Stimulated activated CD4-positive, alpha-beta T cell treated with anti-CD3 and anti-CD28 coated beads, TNF-alpha, amount 100 ng/mL, for 24 hours (primary cell): ENCODE data around the gene UBP1.
"Not testable (repeated sequence)": the region's sequence is repeated elsewhere in the genome, so short reads cannot be mapped to it uniquely, and the experiment has no call there.

Source experiments
- DNase-seq, 3 experiments: peaks; one replicate each; pipeline ENCODE4 v3.0.0-alpha.2; 2020; ENCODE audit warnings: low read depth in 3 of 3

Gene UBP1

DNA sequence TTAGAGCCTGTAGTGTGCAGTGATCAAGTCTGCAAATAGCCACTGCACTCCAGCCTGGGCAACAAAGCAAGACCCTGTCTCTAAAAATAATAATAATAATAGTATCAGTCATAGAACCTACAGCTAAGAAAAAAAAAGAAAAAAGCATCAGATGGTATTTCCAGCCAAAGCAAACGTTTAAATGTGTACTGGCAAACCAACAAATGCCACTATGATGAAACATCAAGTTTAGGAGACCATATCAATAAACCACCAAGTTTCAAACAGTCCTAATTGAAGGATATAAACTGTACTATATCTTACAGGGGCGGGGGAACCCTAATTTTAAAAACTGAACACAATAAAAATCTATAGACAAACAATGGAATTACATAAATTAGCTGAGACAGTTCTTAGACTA is 6.4 kb downstream of the UBP1 start:
- no peak for DNase-seq

DNA sequence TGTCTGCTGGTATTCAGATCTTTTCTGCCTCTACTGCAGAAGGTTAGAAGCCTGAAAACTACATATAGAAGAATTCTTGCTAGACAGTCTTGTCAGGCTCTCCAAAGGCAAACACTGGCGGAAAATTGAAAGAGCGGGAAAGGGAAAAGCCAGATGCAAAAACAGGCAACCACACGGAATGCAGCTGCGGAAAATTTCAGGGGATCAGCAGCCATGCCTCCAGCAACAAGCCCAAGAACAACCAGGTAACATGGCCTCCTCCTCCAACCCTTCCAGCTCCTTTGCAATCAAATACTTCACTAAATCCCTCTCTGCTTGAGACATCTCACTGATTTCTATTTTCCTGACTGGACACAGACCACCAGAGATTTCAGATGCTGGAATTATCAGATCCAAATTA is 9.6 kb downstream of the UBP1 start:
- no peak for DNase-seq

DNA sequence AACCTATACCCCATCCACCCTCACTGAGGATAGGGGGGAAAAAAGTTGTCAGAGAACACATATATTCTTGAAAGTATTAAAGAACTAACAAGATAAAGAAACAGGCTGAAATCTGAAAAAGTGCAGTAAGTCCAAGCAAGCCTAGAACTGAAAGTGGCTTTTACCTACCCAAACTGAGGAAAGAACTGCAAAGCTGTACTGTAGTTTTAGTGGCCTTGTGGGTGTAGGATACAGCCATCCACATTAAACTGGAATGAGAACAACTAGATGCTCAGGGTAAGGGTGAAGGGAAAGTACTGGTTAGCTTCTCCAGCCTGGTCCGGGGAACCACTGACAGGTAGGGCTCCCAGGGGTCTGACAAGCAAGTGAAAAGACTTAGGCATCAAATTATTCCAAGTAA is 10.1 kb downstream of the UBP1 start:
- no peak for DNase-seq

DNA sequence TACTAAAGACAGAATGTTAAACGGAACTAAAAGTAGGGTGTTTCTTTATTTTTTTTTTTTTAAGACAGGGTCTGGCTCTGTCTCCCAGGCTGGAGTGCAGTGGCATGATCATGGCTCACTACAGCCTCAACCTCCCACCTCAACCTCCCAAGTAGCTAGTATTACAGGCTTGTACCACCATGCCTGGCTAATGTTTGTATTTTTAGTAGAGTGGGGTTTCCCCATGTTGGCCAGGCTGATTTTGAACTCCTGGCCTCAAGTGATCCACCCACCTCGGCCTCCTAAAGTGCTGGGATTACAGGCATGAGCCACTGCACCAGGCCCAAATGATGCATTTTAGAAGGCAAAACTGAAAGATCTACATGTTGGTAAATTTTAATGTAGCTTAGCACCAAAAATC is 10.9 kb downstream of the UBP1 start:
- DNase-seq: not testable (repeated sequence)

GRCh38 chr3:33428734-33429133 is 11.5 kb downstream of the UBP1 start:
- no peak for DNase-seq

DNA sequence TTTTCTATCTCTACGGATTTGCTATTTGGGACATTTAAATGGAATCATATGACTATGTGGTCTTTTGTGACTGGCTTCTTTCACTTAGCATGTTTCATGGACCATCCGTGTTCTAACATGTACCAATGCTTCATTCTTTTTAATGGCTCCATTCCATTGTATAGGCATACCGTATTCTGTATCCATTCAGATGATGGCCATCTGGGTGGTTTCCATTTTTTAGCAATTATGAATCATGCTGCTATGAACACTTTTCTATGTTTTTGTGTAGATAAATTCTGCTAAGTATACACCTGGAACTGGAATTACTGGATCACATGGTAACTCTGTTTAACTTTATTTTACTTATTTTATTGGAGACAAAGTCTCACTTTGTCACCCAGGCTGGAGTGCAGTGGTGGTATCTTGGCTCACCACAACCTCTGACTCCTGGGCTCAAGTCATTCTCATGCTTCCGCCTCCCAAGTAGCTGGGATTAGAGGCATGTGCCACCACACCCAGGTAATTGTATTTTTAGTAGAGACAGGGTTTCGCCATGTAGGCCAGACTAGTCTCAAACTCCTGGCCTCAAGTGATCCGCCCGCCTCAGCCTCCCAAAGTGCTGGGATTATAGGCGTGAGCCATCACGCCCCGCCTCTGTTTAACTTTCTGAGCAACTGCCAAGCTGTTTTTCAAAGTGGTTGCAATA is 13.4 kb downstream of the UBP1 start:
- no peak for DNase-seq

- DNase-seq: no peak
These were observed 14.1 kb downstream of the UBP1 start for GRCh38 chr3:33426068-33426467.

DNA sequence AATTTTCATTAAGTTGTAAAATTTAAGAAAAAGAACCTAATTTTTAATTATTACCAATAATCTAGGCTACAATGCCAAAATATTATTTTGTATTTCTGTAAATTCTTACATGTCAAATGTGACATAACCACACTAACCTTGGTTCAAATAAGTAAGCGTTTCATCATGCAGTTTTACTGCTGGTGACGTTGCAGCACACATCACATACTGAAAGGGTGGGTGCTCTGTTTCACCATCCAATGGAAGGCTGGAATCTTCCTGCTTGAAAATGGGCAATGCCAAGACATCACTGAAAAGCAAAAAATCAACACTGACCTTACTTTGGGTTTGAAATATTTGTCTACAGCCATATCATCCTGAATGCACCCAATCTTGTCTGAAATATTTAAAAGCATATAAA is 14.8 kb downstream of the UBP1 start:
- no peak for DNase-seq

- DNase-seq: no peak
These were observed 15.4 kb downstream of the UBP1 start for GRCh38 chr3:33424606-33425452.

GRCh38 chr3:33420966-33421365 is 19.2 kb downstream of the UBP1 start:
- no peak for DNase-seq

DNA sequence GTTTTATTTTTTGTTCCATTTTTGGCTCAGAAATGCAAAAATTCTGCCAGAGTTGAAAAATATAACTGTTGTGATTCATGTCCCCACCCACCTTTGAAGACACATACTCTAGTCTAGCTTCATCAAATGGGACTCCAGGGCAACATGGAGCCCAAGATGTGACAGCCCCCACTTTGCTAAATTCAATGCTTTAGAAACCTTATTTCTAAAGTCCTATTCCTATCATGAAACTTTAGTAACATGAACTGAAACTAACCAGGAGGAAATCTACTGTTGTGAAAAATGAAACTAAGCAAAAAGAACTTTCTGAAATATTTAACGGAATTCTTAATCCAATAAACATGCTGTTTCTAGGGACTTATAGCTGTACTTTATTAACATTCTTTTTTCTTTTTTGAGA is 20.3 kb downstream of the UBP1 start:
- DNase-seq: no peak

GRCh38 chr3:33417066-33417673 is 23.0 kb downstream of the UBP1 start:
- peak in 1 of 3 experiments; percentile 28 for DNase-seq

DNA sequence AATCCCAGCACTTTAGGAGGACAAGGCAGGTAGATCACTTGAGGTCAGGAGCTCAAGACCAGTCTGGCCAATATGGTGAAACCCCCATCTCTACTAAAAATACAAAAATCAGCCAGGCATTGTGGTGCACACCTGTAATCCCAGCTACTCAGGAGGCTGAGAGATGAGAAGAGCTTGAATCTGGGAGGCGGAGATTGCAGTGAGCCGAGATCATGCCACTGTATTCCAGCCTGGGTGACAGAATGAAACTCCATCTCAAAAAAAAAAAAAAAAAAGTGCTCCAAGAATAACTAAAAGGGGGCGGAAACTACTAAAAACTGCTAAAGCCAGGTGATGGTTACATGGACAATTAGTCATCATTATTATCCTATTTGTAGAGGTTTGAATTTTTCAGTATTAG is 29.4 kb downstream of the UBP1 start:
- DNase-seq: not testable (repeated sequence)

- no peak for DNase-seq
These were observed 36.4 kb downstream of the UBP1 start for GRCh38 chr3:33403756-33404155.

GRCh38 chr3:33402936-33403335 is 37.3 kb downstream of the UBP1 start:
- DNase-seq: no peak

- DNase-seq: no peak
These were observed 38.4 kb downstream of the UBP1 start for GRCh38 chr3:33401781-33402180.

GRCh38 chr3:33398410-33398809 is 41.8 kb downstream of the UBP1 start:
- DNase-seq: no peak

DNA sequence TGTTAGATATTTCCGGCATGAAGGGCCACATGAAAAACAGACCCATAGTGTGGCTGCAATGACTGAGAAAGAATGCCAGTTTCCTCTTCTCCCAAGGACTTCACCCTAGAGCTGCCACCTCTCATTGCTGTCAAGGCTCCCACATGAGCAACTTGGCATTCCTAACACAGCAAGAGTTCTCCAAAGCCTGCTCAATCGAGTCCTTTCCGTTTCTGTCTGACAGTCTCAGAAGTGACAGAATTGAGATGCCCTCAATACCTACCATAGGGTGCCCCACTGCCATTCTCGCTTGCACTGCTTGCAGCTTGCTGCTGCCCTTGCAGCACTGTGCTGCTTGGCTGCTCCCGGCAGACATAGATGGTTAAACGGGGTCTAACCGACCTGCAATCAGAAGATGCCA is 44.3 kb downstream of the UBP1 start:
- no peak for DNase-seq

- no peak for DNase-seq
These were observed 45.7 kb downstream of the UBP1 start for GRCh38 chr3:33394403-33395054.

GRCh38 chr3:33392703-33393125 is 47.5 kb downstream of the UBP1 start:
- DNase-seq: no peak

DNA sequence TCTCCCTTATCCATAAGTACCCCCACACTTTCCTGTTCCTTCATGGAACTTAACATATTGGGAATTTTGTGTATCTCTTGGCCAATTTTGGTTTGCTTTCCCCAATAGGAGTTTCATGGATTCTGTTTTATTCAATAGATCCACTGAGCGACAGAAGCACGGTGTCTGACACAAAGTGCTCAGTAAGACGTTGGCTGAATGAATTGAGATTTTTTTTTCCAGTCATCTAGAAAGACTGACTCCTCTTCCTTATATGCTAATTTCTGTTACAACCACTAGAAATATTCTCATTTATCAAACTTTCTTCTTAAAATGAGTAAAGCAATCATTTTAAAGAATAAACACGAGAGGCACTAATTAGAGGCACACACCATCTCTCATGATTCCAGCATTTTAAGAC is 48.1 kb downstream of the UBP1 start:
- DNase-seq: no peak

- no peak for DNase-seq
These were observed 48.8 kb downstream of the UBP1 start for GRCh38 chr3:33391255-33391995.
